Measurements from ENCODE around the gene B3GNT7. TPM values are rescaled to one million over a fixed set of nuclear protein-coding genes. Genes with fewer than 3 reads are reported as not detected.

Gene B3GNT7
- total RNA-seq, 1 donor from 2014 or later: 0.64 TPM

- Histone ChIP-seq H3K36me3 (no peaks in the 10 kb centered on the region), H3K9me3 (no peaks in the 10 kb centered on the region), H3K27me3 (no peaks in the 10 kb centered on the region), H3K27ac (no peak overlapping the region), H3K4me3 (no peak overlapping the region), H3K4me1 (peaks cover 0 to 2% of the 10 kb centered on the region in 2 donors)
- TF ChIP-seq, protein P1, sequence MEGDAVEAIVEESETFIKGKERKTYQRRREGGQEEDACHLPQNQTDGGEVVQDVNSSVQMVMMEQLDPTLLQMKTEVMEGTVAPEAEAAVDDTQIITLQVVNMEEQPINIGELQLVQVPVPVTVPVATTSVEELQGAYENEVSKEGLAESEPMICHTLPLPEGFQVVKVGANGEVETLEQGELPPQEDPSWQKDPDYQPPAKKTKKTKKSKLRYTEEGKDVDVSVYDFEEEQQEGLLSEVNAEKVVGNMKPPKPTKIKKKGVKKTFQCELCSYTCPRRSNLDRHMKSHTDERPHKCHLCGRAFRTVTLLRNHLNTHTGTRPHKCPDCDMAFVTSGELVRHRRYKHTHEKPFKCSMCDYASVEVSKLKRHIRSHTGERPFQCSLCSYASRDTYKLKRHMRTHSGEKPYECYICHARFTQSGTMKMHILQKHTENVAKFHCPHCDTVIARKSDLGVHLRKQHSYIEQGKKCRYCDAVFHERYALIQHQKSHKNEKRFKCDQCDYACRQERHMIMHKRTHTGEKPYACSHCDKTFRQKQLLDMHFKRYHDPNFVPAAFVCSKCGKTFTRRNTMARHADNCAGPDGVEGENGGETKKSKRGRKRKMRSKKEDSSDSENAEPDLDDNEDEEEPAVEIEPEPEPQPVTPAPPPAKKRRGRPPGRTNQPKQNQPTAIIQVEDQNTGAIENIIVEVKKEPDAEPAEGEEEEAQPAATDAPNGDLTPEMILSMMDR (IDR thresholded peaks at IDR 0.05): no peak
- intact Hi-C loops (cut with DNase I): no loop called here
- DNase-seq (ENCODE audit: low spot score in 2 of 2): no peak
These were observed 11.4 kb upstream of the B3GNT7 start for GRCh38 chr2:231384109-231384435.

DNA sequence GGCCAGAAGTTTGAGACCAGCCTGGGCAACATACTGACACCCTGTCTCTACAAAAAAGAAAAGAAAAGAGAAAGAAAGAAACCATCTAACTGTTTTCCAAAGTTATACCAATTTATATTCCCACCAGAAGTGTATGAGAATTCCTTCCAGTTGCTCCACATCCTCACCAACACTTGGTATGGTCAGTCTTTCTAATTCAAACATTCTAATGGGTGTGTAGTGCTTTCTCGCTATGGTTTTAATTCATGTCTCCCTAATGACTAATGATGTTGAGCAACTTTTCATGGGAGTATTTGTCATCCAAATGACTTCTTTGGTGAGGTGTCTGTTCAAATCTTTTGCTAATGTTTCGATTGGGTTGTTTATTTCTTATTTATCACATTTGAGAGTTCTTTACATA is 10.5 kb upstream of the B3GNT7 start:
- Histone ChIP-seq H3K36me3 (no peaks in the 10 kb centered on the region), H3K27me3 (no peaks in the 10 kb centered on the region), H3K9me3 (no peaks in the 10 kb centered on the region), H3K4me3 (no peak overlapping the region), H3K4me1 (peaks cover 0 to 2% of the 10 kb centered on the region in 2 donors), H3K27ac (no peak overlapping the region)
- DNase-seq (ENCODE audit: low spot score in 2 of 2): no peak
- intact Hi-C loops (cut with DNase I): no loop called here
- TF ChIP-seq, protein P1 (IDR thresholded peaks at IDR 0.05): no peak

DNA sequence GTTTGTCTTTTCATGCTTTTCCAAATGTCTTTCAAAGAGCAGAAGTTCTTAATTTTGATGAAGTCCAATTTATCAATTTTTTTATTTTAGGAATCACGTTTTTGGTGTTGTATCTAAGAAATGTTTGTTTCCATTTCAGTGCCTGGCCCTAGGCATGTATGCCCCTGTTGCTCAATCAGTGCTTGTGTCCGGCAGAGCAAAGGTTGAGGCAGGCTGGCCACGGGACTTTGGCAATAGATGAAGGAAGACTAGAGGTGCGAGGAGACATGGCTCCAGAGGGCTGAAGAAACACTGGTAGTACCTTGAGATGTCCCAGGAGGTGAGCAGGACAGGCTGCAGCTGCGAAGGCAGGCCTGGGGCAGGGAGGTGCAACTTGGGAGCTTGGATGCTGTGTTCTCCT is 10.1 kb upstream of the B3GNT7 start:
- no peaks in the 10 kb centered on the region for H3K9me3 ChIP-seq
- H3K27ac ChIP-seq: no peak overlapping the region
- TF ChIP-seq, protein P1 (IDR thresholded peaks at IDR 0.05): no peak
- intact Hi-C loops (cut with DNase I): no loop called here
- H3K27me3 ChIP-seq: no peaks in the 10 kb centered on the region
- H3K36me3 ChIP-seq: no peaks in the 10 kb centered on the region
- peaks cover 0 to 2% of the 10 kb centered on the region in 2 donors for H3K4me1 ChIP-seq
- H3K4me3 ChIP-seq: no peak overlapping the region
- no peak for DNase-seq (ENCODE audit: low spot score in 2 of 2)

GRCh38 chr2:231386446-231386845 is 9.1 kb upstream of the B3GNT7 start:
- TF ChIP-seq, protein P1 (IDR thresholded peaks at IDR 0.05): no peak
- DNase-seq (ENCODE audit: low spot score in 2 of 2): no peak

GRCh38 chr2:231387904-231388724 is 7.4 kb upstream of the B3GNT7 start:
- Histone ChIP-seq H3K9me3 (no peaks in the 10 kb centered on the region), H3K4me1 (peaks cover 0 to 2% of the 10 kb centered on the region in 2 donors), H3K4me3 (no peak overlapping the region), H3K27ac (peak overlapping the region; percentile 11 to 44), H3K36me3 (no peaks in the 10 kb centered on the region), H3K27me3 (no peaks in the 10 kb centered on the region)
- intact Hi-C loops (cut with DNase I): no loop called here
- TF ChIP-seq, protein P1 (IDR thresholded peaks at IDR 0.05): peak in 1 of 3 experiments; percentile 6
- DNase-seq (ENCODE audit: low spot score in 2 of 2): no peak

More at GRCh38 chr2:231386446-231386845, 9.1 kb upstream of the B3GNT7 start:
- Histone ChIP-seq H3K4me1 (peaks cover 0 to 2% of the 10 kb centered on the region in 2 donors), H3K36me3 (no peaks in the 10 kb centered on the region), H3K9me3 (no peaks in the 10 kb centered on the region), H3K27me3 (no peaks in the 10 kb centered on the region), H3K4me3 (no peak overlapping the region), H3K27ac (no peak overlapping the region)
- intact Hi-C loops (cut with DNase I): no loop called here

Data from ascending aorta (tissue), 2 donors.